K562 (cell line): Measurements from ENCODE around the gene TESK2.

ENCODE experiments used
- ADNP ChIP-seq: fragments of 200-800 bp; sonication (Bioruptor generic); IDR thresholded peaks from 2 replicates; pipeline ENCODE4 v1.6.1; 2016; ENCODE audit warnings: missing genetic modification characterization, missing compliant biosample characterization
- NFYB ChIP-seq: IDR thresholded peaks from 2 replicates; pipeline ENCODE4 v1.6.1; 2011; ENCODE audit warnings: mild to moderate bottlenecking, moderate library complexity; ENCODE audit not compliant: insufficient read length; ENCODE audit errors: extremely low read depth
- TRIM28 ChIP-seq: fragments of 450-650 bp; IDR thresholded peaks from 2 replicates; pipeline ENCODE4 v1.6.1; 2017
- TF ChIP-seq, protein P1 (sequence below): fragments of 450-650 bp; IDR thresholded peaks from 2 replicates; pipeline ENCODE4 v1.6.1; 2016

DNA sequence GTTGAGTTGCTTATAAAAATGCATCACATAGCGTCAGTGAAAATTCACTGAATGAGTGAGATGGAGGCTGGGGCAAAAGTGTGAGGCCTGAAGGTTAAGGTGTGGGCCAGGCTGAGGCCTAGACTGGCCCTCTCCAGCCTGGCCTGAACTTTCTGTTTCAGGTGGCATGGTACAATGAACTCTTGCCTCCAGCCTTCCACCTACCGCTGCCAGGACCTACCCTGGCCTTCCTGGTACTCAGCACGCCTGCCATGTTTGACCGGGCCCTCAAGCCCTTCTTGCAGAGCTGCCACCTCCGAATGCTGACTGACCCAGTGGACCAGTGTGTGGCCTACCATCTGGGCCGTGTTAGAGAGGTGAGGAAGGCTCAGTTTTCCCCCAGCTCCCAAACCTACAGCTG is 16.2 kb upstream of the TESK2 start:
- TF ChIP-seq TRIM28 (no peak), ADNP (tag) (no peak), NFYB (no peak)
- TF ChIP-seq, protein P1, sequence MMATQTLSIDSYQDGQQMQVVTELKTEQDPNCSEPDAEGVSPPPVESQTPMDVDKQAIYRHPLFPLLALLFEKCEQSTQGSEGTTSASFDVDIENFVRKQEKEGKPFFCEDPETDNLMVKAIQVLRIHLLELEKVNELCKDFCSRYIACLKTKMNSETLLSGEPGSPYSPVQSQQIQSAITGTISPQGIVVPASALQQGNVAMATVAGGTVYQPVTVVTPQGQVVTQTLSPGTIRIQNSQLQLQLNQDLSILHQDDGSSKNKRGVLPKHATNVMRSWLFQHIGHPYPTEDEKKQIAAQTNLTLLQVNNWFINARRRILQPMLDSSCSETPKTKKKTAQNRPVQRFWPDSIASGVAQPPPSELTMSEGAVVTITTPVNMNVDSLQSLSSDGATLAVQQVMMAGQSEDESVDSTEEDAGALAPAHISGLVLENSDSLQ = no peak
